ENCODE results near the gene BCKDK.
A peak's percentile ranks its signal among the peaks of the same experiment; 100 is the strongest.

Gene BCKDK

GRCh38 chr16:31080756-31081419 is 27.3 kb upstream of the BCKDK start:
- DNase-seq: no peak

GRCh38 chr16:31081428-31082351 is 26.5 kb upstream of the BCKDK start:
- DNase-seq: no peak

GRCh38 chr16:31082368-31083045 is 25.7 kb upstream of the BCKDK start:
- DNase-seq: no peak

DNA sequence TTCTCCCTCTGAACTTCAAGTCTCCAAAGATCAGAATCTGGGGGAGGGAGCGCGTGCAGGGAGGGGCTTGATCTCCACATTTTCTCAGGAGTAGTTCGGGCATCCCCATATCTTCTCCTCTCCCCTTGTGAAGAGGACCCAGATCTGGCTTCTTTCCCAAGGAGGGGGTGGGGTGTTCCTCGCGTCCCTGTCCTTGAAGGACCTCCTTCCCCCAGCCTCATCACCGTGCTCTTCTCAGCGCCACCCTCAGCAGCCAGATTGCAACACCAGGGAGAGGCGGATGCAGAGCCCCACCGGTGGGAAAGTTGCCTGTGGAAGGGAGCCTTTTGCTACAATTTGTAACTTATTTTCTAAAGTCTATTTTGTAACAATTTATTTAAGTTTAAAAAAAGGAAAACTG is 25.1 kb upstream of the BCKDK start:
- no peak for DNase-seq

DNA sequence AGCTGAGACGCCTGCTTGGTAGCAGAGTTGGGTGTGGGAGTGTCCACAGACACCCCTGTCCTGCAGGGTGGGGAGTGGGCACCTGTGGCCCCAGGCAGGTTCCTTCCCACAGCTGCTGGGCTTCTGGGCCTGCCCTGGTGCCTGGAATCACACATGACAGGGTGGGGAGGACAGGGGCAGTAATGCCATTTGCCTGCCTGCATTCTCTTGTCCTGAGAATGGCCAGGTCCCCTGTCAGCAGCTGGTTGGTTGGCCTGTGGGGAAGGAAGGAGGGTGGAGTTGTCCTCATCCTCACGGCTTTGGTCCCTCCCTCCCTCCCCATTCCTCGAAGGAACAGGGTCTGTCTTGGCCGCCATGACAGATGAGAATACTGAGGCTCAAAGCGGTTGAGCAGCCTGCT is 24.6 kb upstream of the BCKDK start:
- no peak for DNase-seq

- DNase-seq: no peak
Measured at GRCh38 chr16:31083981-31084380, 24.2 kb upstream of the BCKDK start.

GRCh38 chr16:31084584-31085302 is 23.4 kb upstream of the BCKDK start:
- no peak for DNase-seq

DNA sequence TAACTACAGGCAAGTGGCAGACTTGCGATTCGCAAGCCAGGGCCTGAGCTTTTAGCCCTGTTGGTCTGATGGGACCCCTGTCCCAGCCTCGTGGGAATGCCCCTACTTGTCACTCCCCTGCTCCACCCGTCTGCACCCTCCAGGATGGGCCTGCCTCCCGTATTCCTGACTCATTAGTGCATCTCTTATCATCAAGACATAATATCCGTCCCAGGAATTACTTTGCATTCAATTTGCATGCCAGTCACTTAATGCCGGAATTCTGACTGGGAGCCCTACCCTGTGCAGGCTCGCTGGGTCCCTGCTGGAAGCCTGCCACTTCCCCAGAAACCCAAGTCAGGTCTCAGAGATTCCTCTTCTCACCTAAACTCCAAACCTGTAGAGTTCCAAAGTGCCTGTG is 22.8 kb upstream of the BCKDK start:
- no peak for DNase-seq

GRCh38 chr16:31085873-31086628 is 22.1 kb upstream of the BCKDK start:
- DNase-seq: no peak

GRCh38 chr16:31086629-31086906 is 21.6 kb upstream of the BCKDK start:
- DNase-seq: no peak

DNA sequence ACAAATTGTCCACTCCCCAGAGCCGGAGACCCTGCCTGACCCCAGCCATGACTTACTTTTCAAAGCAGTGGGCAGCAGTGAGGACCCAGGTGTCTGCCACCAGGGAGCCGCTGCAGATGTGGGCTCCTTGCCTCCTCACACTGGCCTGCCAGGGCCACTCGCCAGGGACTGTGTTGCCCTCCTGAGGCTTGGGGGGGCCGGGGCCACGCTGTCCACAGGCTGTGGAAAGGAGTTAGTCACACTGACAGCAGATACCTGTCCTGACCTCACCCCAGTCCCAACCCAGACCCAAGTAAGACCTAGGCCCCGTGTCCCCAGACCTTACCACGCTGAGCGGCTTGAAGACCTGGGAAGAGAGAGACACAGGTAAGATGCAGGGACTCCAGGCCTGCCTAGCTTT is 20.7 kb upstream of the BCKDK start:
- no peak for DNase-seq

GRCh38 chr16:31087971-31088370 is 20.2 kb upstream of the BCKDK start:
- no peak for DNase-seq

- DNase-seq: no peak
Measured at GRCh38 chr16:31088459-31089183, 19.6 kb upstream of the BCKDK start, which contains the start of gene PRSS53. Gene PRSS53, minus strand, starts transcription at chr16:31088943. Its CDS starts 134 bp downstream, at chr16:31088809.

GRCh38 chr16:31089199-31089598 is 19.0 kb upstream of the BCKDK start:
- no peak for DNase-seq

- DNase-seq: no peak
Measured at GRCh38 chr16:31090540-31090939, 17.6 kb upstream of the BCKDK start.

- DNase-seq: no peak
Measured at GRCh38 chr16:31092330-31092729, 15.9 kb upstream of the BCKDK start.

DNA sequence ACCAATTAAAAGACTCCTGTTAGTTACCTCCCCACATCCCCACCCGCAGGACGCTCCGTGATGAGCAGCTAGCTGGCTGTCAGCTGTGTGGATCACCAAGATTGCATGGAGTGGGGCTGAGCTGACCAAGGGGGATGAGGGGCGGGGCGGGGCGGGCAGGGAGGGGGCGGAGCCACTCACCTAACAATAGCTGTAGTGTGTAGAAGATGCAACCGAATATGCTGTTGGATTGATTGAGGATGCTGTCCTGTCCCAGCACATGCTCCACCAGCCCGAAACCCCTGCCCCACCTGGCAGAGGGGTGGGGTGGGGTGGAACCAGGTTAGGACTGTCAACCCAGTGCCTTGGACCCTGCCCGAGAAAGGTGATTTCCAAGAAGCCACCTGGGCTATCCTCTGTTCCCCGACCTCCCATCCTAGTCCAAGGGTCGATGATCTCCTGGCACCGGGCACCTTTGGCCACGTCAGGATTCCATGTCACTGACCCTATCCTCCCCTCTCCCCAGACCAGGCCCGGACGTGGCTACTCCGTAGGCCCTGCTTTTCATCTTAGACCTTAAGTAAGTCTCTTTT is 15.0 kb upstream of the BCKDK start:
- no peak for DNase-seq

GRCh38 chr16:31094088-31094423 is 14.1 kb upstream of the BCKDK start:
- DNase-seq: no peak

- DNase-seq: peak; percentile 92
Measured at GRCh38 chr16:31094424-31095120, 13.6 kb upstream of the BCKDK start, which contains the start of gene VKORC1. Gene VKORC1, minus strand, starts transcription at chr16:31094797. Its CDS starts 68 bp downstream, at chr16:31094729.

GRCh38 chr16:31099860-31100638 is 8.1 kb upstream of the BCKDK start:
- DNase-seq: no peak
